Measurements from ENCODE around the gene TGIF2.

TGIF2 gene

DNA sequence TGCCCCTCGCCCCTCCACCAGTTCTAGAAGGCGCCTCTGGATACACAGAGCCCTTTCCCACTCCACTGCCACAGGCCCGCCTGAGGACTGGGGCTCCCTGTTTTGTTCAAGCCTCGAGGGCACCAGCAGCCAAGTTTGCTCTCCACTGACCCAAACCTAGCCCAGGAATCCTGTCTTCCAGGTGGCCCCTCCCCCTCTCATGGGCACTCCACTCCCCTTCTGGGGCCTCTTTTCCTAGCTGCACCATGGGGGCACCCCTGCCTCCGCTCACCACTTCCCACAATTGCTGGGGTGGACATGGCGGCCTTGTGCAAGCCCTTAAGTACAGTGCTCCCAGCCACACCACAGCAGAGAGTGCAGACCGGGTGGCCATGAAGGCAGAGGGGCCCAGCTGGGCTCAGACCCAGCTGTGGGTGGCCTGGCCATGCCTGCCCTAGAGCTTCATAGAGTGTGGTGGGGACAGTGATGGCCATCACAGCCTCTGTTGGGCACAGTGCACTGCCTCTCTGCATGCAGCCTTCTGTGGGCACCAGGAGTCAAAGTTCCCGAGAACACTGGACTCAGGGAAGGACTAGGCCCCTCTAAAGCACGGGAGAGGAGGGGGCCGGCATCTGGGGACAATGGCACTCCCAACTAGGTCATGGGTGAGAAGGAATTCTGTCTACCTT, 30.7 kb upstream of the TGIF2 start:
- peaks cover 3% of the 10 kb centered on the region for H3K4me1 Mint-ChIP-seq
- H3K4me3 Mint-ChIP-seq, result no peak overlapping the region
- H3K27ac Mint-ChIP-seq, result no peak overlapping the region
- no peaks in the 10 kb centered on the region for H3K9me3 Mint-ChIP-seq
- no peaks in the 10 kb centered on the region for H3K36me3 Mint-ChIP-seq (ENCODE audit: low read depth)
- ATAC-seq (no peak), DNase-seq (no peak)
- no peaks in the 10 kb centered on the region for H3K27me3 Mint-ChIP-seq

DNA sequence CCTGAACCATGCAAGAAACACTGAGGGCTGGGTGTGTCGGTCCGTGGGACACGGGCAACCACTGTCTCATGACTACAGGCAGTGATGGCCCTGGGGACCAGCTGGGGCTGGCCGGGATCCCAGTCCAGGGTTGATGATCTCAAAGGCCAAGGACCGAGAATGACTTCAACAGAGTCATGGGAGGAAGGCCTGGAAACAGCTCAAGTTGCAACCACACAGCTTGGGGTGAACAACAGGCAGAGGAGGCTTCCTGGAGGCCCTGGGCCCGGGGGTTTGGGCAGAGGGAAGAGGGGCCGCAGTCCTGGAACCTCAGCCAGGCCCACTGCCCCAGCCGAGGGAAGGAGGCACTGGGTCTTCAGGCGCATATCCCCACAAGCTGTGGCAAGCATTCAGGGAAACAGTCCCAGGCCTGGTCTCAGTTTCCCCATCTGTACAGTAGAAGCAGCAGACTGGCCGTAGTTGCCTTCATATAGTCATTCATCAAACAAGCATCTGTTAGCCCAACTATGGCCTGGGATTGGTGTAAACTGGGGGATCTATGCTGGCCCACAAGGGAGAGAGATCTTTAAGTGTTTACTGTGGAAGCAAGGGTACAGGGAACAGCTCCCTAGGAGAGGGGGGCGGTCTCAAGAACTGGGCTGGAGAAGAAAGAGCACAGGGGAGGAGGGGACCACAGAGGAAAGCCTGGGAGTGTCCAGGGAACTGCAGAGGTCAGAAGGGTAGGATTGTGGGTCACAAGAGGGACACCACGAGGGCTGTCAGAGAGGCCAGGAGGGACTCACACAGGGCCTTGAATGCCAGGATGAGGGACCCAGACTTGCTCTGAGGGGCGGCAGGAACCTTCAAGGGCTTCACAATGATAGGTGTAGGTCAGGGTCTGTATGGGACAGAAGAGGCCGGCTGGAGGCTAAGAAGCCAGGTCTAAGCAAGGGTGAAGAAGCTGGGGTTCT, 29.9 kb upstream of the TGIF2 start:
- Mint-ChIP-seq H3K27ac (no peak overlapping the region), H3K4me3 (no peak overlapping the region), H3K27me3 (no peaks in the 10 kb centered on the region), H3K4me1 (peaks cover 3% of the 10 kb centered on the region), H3K9me3 (no peaks in the 10 kb centered on the region), H3K36me3 (ENCODE audit: low read depth) (no peaks in the 10 kb centered on the region)
- DNase-seq, result no peak
- ATAC-seq, result no peak

DNA sequence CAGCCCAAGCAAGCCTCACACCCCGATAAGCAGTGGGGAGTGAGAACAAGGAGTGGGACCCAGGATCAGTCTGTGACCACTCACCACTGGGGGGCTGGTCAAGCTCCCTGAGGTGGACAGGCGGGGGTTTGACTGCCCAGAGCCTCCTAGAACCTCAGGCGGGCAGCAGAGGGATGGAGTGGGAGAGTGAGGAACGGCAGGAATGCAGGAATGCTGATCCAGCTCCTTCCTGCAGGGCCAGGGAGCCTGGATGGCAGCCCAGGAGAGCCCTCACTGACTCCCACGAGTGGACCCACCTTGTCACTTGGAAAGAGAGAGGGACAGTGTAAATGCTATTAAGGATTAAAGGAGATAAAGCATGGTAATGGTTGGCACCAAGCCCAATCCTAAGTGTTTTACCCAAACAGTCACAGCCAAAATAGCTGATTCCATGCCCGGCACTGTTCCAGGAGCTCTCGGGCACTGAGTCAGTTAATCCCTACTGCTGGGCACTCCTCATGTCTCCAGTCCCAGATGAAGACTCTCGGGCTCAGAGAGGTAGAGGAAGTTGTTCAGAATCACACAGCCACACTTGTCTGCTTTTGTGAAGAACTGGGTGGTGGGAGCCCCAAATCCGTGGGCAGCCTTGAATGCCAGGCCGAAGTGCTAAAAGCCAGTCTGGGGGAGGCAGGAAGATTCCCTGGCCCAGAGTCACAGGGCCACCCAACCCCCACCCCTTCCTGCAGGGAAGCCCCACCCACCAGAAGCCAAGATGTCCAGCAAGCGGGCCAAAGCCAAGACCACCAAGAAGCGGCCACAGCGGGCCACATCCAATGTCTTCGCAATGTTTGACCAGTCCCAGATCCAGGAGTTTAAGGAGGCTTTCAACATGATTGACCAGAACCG, 29.0 kb upstream of the TGIF2 start:
- no peak overlapping the region for H3K27ac Mint-ChIP-seq
- DNase-seq, result no peak
- peaks cover 3% of the 10 kb centered on the region for H3K4me1 Mint-ChIP-seq

DNA sequence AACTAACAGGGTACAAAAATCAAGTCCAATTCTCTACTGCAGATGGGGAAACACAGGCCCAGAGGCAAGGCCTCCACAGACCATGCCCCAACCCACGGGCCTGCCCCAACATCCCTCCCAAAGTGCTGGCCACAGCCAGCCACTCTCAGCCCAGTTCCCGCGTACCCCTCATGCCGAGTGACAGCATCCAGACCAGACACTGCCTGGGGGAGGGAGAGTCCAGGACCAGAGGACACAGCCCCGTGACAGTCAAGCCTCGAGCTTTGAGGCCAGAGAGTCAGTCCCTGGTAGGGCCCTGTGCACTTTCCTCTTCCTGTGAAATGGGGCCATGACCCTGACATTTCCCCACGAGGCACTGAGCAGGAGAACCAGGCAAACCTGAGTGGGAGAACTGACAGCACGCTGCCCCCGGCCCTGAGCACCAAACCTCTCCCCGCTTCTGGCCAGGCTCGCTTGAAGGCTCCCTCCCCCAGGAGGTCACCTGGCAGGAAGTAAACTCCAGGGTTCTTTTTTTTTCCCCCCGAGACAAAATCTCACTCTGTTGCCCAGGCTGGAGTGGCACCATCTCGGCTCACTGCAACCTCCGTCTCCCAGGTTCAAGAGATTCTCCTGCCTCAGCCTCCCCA, 27.2 kb upstream of the TGIF2 start:
- Mint-ChIP-seq H3K4me3 (no peak overlapping the region), H3K27ac (no peak overlapping the region), H3K36me3 (ENCODE audit: low read depth) (no peaks in the 10 kb centered on the region), H3K4me1 (no peaks in the 10 kb centered on the region), H3K27me3 (no peaks in the 10 kb centered on the region), H3K9me3 (no peaks in the 10 kb centered on the region)
- no peak for DNase-seq
- no peak for ATAC-seq

More for the DNA sequence above, 29.0 kb upstream of the TGIF2 start:
- Mint-ChIP-seq H3K9me3 (no peaks in the 10 kb centered on the region), H3K36me3 (ENCODE audit: low read depth) (no peaks in the 10 kb centered on the region), H3K4me3 (no peak overlapping the region), H3K27me3 (no peaks in the 10 kb centered on the region)
- ATAC-seq, result no peak

DNA sequence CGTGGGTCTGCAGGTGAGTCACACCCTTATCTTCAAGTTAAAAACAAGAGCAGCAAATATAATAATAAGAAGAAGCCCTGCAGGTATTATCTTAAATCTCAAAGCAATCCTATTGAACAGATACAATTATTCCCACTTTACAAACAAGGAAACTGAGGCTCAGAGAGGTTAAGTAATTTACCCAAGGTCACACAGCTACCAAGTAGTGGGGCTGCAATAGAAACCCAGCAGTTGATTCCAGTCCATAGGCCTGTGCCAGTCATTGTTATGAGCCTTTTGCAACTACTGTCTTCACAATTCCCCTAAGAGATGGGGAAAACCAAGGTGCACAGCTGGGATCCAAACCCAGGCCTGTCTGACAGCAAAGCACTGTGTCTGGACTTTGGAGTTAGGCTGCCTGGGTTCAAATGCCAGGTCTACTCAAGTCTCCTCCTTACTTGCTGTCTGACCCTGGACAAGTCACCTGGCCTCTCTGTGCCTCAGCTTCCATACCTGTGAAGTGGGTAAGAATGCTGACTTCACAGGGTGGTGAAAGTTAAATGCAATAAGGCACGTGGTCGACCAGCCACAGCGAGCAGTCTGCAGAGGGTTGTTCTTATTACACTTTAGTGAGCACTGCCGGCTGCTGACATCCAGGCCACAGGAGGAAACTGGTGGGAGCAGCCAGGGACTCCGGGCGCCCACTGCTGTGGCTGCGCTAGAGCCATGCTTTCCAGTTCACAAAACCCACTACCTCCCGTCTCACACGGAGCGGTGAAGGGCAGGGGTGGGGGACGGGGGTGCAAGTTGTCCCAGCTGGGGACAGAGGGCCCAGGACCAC, 26.0 kb upstream of the TGIF2 start:
- no peaks in the 10 kb centered on the region for H3K4me1 Mint-ChIP-seq
- no peaks in the 10 kb centered on the region for H3K36me3 Mint-ChIP-seq (ENCODE audit: low read depth)
- ATAC-seq, result no peak
- no peaks in the 10 kb centered on the region for H3K9me3 Mint-ChIP-seq
- H3K27me3 Mint-ChIP-seq, result no peaks in the 10 kb centered on the region
- no peak overlapping the region for H3K4me3 Mint-ChIP-seq
- no peak overlapping the region for H3K27ac Mint-ChIP-seq
- DNase-seq, result no peak

DNA sequence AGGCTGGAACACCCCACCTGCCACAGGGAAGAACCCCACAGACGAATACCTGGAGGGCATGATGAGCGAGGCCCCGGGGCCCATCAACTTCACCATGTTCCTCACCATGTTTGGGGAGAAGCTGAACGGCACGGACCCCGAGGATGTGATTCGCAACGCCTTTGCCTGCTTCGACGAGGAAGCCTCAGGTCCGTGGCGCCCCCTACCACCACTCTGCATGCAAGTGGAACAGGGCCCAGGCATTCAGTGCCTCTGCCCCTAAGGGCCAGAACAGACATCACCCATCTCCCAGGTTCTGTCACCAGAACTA, 25.4 kb upstream of the TGIF2 start:
- no peak for DNase-seq
- Mint-ChIP-seq H3K36me3 (ENCODE audit: low read depth) (no peaks in the 10 kb centered on the region), H3K27ac (no peak overlapping the region), H3K4me1 (no peaks in the 10 kb centered on the region), H3K27me3 (no peaks in the 10 kb centered on the region), H3K4me3 (no peak overlapping the region), H3K9me3 (no peaks in the 10 kb centered on the region)
- ATAC-seq, result no peak

DNA sequence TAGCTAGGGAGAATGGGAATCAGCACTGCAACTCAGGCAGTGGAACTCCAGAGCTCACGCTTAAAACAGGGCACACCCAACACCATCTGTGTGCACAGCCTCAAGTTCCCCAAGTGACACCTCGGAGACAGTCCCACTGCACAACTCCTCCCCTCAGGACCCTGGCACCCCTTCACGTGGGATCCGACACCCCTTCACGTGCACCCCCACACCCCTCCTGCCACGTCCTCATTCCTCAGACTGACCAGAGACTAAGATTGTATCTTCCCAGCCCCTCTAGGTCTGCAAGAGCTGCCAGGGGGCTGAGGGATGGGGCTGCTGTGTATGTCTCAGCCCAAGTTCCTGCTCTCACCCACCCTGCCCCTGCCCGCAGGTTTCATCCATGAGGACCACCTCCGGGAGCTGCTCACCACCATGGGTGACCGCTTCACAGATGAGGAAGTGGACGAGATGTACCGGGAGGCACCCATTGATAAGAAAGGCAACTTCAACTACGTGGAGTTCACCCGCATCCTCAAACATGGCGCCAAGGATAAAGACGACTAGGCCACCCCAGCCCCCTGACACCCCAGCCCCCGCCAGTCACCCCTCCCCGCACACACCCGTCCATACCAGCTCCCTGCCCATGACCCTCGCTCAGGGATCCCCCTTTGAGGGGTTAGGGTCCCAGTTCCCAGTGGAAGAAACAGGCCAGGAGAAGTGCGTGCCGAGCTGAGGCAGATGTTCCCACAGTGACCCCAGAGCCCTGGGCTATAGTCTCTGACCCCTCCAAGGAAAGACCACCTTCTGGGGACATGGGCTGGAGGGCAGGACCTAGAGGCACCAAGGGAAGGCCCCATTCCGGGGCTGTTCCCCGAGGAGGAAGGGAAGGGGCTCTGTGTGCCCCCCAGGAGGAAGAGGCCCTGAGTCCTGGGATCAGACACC, 24.4 kb upstream of the TGIF2 start:
- ATAC-seq (no peak), DNase-seq (no peak)
- Mint-ChIP-seq H3K27me3 (no peaks in the 10 kb centered on the region), H3K4me1 (no peaks in the 10 kb centered on the region), H3K36me3 (ENCODE audit: low read depth) (no peaks in the 10 kb centered on the region), H3K9me3 (no peaks in the 10 kb centered on the region), H3K27ac (no peak overlapping the region), H3K4me3 (no peak overlapping the region)

DNA sequence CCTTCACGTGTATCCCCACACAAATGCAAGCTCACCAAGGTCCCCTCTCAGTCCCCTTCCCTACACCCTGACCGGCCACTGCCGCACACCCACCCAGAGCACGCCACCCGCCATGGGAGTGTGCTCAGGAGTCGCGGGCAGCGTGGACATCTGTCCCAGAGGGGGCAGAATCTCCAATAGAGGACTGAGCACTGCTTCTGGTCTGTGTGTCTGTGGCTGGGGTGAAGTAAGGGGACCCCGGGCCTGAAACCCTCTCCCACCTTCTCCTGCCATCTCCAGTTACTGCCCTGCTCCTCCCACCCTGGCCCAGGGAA, 23.8 kb upstream of the TGIF2 start:
- no peak for ATAC-seq
- no peak overlapping the region for H3K4me3 Mint-ChIP-seq
- no peaks in the 10 kb centered on the region for H3K4me1 Mint-ChIP-seq
- no peak for DNase-seq
- no peaks in the 10 kb centered on the region for H3K9me3 Mint-ChIP-seq
- no peaks in the 10 kb centered on the region for H3K27me3 Mint-ChIP-seq
- H3K36me3 Mint-ChIP-seq (ENCODE audit: low read depth), result no peaks in the 10 kb centered on the region
- H3K27ac Mint-ChIP-seq, result no peak overlapping the region

DNA sequence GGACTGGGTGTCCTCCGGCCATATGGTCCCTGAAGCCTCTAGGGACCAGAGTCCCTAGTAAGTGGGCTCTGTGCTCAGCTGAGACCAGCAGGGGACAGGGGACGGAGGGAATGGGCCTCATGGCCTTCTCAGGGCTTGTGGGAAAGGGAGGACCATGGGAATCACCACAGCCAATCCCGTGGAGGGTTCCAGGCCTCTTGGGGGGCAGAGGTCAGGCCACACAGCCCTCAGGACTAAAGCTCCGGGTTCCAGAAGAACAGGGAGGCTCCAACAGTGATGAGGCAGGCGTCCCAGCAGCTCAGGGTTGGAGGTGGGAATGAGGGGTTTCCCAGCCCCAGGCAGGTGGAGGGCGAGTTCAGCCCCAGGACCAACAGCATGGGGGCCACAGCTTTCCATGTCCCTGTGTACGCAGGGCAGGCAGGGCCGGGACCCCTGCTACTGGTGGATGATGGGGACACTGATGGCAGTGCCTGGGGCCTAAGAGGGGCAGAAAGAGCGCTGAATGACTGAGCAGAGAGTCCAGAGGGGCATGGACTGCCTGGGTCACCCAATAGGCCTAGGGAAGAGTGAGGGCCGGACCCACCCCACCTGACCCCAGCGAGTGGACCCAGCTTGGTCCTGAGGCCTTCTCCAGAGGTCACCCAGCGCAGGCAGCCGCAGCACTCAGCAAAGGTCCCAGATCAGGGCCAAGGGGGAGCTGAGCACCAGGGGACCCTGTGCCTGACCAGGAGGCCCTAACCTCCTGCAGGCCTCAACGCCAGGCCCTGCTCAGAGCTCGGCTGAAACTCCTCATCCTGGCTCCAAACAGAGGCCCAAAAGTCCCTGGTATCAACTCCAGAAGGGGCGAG, 23.2 kb upstream of the TGIF2 start:
- Mint-ChIP-seq H3K9me3 (no peaks in the 10 kb centered on the region), H3K36me3 (ENCODE audit: low read depth) (no peaks in the 10 kb centered on the region), H3K27ac (no peak overlapping the region), H3K27me3 (no peaks in the 10 kb centered on the region), H3K4me1 (no peaks in the 10 kb centered on the region), H3K4me3 (no peak overlapping the region)
- DNase-seq (no peak), ATAC-seq (no peak)

DNA sequence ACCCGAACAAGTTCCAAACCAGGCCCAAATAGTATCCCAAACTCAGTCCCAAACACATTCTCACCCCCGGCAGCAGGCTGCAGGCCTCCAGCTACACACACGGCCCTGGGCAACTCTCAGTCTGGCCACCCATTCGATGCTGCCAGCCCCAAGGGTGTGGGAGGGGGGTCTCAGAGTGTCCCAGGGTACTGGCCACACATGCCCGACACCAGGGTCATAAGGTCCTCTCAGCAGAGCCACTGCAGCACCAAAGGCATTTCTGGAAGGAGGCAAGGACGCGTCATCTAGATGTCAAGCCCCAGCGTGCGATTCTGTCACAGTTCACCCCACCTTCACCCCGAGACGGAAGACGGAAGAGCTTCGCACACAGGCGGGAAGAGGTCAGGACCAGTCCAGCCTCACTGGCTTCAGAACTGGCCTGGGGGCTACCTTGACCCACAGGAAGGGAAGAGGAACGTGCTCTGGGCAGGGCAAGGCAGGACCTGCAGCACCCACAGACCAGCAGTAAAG, 22.6 kb upstream of the TGIF2 start:
- no peaks in the 10 kb centered on the region for H3K36me3 Mint-ChIP-seq (ENCODE audit: low read depth)
- DNase-seq (no peak), ATAC-seq (no peak)
- no peak overlapping the region for H3K4me3 Mint-ChIP-seq
- H3K27ac Mint-ChIP-seq, result no peak overlapping the region
- no peaks in the 10 kb centered on the region for H3K9me3 Mint-ChIP-seq
- no peaks in the 10 kb centered on the region for H3K4me1 Mint-ChIP-seq
- no peaks in the 10 kb centered on the region for H3K27me3 Mint-ChIP-seq

DNA sequence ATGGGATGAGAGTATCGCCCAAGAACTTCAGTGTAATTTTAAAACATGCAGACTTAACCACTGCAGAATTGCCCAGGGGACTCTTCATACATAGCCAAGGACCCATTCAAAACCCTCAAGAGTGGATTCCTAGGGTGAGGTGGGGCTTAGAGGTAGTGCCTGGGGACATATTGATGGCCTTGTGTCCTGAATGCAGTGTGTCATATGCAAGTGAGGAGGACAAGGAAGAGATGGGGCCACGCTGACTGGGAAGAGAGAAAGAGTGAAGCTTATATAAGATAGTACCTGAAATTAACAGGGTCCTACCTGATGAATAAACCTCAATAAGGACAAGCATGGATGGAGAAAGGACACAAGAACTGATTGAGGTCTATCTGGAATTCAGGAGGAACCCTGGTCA, 18.1 kb upstream of the TGIF2 start:
- Mint-ChIP-seq H3K4me1 (peaks cover 8% of the 10 kb centered on the region), H3K36me3 (ENCODE audit: low read depth) (no peaks in the 10 kb centered on the region), H3K4me3 (no peak overlapping the region), H3K27me3 (no peaks in the 10 kb centered on the region), H3K27ac (no peak overlapping the region), H3K9me3 (no peaks in the 10 kb centered on the region)
- no peak for DNase-seq
- no peak for ATAC-seq

DNA sequence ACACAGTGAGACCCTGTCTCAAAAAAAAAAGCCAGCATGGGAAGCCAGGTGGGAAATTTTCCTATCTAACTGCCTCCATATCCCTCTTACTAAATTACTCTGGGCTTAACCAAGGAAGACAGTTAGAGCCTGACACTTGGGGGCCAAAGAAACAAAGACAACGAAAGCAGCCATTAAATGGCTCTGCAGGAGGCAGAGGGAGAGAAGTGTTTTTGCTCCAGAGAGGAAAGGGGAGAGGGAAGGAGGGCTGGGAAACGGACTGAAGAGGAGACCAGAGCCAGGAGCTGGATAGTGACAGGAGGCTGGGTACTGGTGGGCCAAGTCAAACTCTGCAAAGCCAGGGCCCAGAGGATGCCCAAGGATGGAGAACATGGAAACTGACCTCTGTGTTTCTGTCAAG, 10.7 kb upstream of the TGIF2 start:
- no peak overlapping the region for H3K27ac Mint-ChIP-seq
- H3K4me3 Mint-ChIP-seq, result no peak overlapping the region
- DNase-seq (no peak), ATAC-seq (no peak)
- peaks cover 3% of the 10 kb centered on the region for H3K9me3 Mint-ChIP-seq
- peaks cover 7% of the 10 kb centered on the region for H3K36me3 Mint-ChIP-seq (ENCODE audit: low read depth)
- no peaks in the 10 kb centered on the region for H3K27me3 Mint-ChIP-seq
- H3K4me1 Mint-ChIP-seq, result peaks cover 4% of the 10 kb centered on the region

All from activated naive CD8-positive, alpha-beta T cell treated with anti-CD3 and anti-CD28 coated beads, Interleukin-2, amount 50 U/mL, for 24 hours (primary cell).